Activated naive CD8-positive, alpha-beta T cell treated with anti-CD3 and anti-CD28 coated beads for 36 hours (primary cell): ENCODE results near the gene PRCP. TPM values are rescaled to one million over a fixed set of nuclear protein-coding genes. Genes with fewer than 3 reads are reported as not detected.

Experiments
- DNase-seq: peaks from one replicate; pipeline ENCODE4 v3.0.0; 2021
- H3K27ac Mint-ChIP-seq: one replicate; pipeline ENCODE4 v1.8.0; 2022; ENCODE audit warnings: mild to moderate bottlenecking, moderate library complexity, mixed read lengths
- H3K27me3 Mint-ChIP-seq: one replicate; pipeline ENCODE4 v1.8.0; 2022; ENCODE audit warnings: mild to moderate bottlenecking, mixed read lengths
- H3K36me3 Mint-ChIP-seq: one replicate; pipeline ENCODE4 v1.8.0; 2021; ENCODE audit warnings: mild to moderate bottlenecking, mixed read lengths
- H3K4me1 Mint-ChIP-seq: one replicate; pipeline ENCODE4 v1.8.0; 2021; ENCODE audit warnings: mixed read lengths
- H3K4me3 Mint-ChIP-seq: one replicate; pipeline ENCODE4 v1.8.0; 2022; ENCODE audit warnings: mild to moderate bottlenecking, moderate library complexity, mixed read lengths
- H3K9me3 Mint-ChIP-seq: one replicate; pipeline ENCODE4 v1.8.0; 2022; ENCODE audit warnings: mixed read lengths
- total RNA-seq, 2 experiments: library from RNA; stranded (reverse); gene quantifications; one replicate each; pipeline ENCODE4 v1.2.3, GENCODE V29; 2021

PRCP gene
- total RNA-seq, 2 experiments from 2014 or later: 30.3 to 30.8 TPM

DNA sequence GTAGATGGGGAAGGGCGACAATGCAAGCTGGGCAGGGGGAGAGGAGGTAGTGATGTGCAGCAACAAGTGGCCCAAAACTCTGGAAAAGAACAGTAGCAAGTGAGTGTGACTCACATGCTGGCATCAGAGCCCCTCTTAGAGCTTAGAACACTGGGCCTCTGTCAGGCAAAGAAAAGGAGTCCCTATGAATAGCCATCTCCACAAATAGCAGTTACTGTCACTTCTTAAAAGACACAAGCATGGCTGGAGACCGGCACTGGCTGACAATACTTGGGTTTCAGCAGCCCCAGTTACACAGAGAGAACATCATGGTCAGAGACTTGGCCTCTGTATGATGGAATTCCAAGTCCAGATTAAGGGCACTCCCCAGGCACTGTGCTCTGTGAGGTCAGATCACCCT lies 58.2 kb downstream of the PRCP start:
- DNase-seq: no peak
- H3K27ac Mint-ChIP-seq: no peak overlapping the region
- H3K9me3 Mint-ChIP-seq: no peaks in the 10 kb centered on the region
- no peaks in the 10 kb centered on the region for H3K4me1 Mint-ChIP-seq
- H3K36me3 Mint-ChIP-seq: peaks cover 4% of the 10 kb centered on the region
- H3K27me3 Mint-ChIP-seq: no peaks in the 10 kb centered on the region
- no peak overlapping the region for H3K4me3 Mint-ChIP-seq

DNA sequence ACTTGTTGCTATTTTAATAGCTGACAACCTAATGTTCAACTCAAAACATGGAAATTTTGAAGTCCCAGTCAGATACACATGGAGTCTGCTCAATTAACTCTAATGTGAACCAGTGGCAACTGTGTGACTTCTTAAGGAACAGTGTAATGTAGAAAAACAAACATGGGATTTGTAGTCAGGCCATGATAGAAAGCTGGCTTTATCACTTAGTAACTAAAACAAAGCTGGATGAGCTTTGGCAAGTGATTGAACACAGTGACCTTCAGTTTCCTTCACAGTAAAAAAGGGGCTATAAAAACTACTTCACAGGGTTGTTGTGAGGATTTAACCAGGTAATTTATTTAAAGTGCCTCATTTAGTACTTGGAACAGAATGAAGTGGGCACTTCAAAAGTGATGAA lies 62.6 kb downstream of the PRCP start:
- peaks cover 25% of the 10 kb centered on the region for H3K36me3 Mint-ChIP-seq

DNA sequence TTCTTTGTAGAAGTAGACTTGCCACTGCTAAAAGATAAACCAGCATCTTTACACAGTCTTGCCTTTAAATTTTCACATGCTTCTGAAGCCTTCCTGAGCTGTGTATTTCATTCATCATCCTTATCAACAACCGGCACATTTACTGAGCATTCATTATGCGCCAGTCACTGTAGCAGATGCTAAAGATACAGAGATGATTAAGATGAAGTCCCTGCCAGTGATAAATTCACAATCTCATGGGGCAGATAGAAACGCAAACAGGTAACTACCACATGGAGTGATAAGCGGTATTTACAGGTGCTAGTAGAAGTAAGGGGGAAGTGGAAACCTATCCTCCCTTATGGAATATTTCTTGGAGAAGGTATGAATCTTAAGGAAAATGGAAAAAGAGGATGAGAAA lies 67.2 kb downstream of the PRCP start:
- Mint-ChIP-seq H3K27me3 (no peaks in the 10 kb centered on the region), H3K4me3 (no peak overlapping the region), H3K27ac (no peak overlapping the region), H3K9me3 (no peaks in the 10 kb centered on the region), H3K4me1 (no peaks in the 10 kb centered on the region), H3K36me3 (peaks cover 27% of the 10 kb centered on the region)
- DNase-seq: no peak

More for the DNA sequence above, 62.6 kb downstream of the PRCP start:
- Mint-ChIP-seq H3K27ac (no peak overlapping the region), H3K4me3 (no peak overlapping the region), H3K4me1 (no peaks in the 10 kb centered on the region), H3K9me3 (no peaks in the 10 kb centered on the region), H3K27me3 (no peaks in the 10 kb centered on the region)
- no peak for DNase-seq

DNA sequence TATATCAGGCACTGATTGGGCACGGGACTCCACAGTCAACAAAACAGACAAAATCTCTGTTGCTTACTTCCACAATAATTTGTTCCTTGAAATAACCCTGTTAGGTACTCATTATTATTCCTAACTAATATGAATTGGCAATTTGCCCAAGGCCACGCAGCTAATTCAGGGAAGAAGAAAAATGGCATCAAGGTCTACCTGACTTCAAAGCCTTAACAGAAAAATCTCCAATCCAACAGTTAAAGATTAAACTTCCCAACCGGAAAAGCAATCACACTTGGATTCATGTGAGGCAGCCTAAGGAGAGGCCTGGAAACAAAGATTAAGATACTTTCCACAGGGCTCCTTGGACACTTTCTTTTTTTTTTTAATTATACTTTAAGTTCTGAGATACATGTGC lies 68.9 kb downstream of the PRCP start:
- peaks cover 27% of the 10 kb centered on the region for H3K36me3 Mint-ChIP-seq
- H3K9me3 Mint-ChIP-seq: no peaks in the 10 kb centered on the region
- no peak for DNase-seq

DNA sequence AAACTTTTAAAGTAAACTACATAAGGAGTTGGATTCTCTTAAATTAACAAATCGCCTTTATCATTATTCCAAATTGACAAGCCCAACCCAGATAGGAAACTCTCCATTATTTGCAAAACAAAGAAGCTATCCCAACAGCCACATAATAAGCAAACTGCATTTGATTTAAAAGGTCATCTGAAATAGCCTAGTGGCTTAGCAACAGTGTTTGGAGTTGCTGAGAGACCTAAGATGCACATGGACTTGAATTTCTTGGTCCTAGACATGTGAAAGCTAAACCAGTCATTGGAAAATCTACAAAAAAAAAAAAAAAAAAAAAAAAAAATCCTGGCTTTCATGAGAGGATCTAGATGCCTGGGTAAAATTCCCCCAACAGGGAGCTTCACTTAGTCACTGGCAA lies 69.5 kb downstream of the PRCP start:
- H3K36me3 Mint-ChIP-seq: peaks cover 23% of the 10 kb centered on the region
- no peaks in the 10 kb centered on the region for H3K4me1 Mint-ChIP-seq
- no peak for DNase-seq
- no peak overlapping the region for H3K4me3 Mint-ChIP-seq
- H3K27ac Mint-ChIP-seq: no peak overlapping the region
- no peaks in the 10 kb centered on the region for H3K27me3 Mint-ChIP-seq
- no peaks in the 10 kb centered on the region for H3K9me3 Mint-ChIP-seq

More for the DNA sequence above, 68.9 kb downstream of the PRCP start:
- Mint-ChIP-seq H3K27ac (no peak overlapping the region), H3K27me3 (no peaks in the 10 kb centered on the region), H3K4me1 (no peaks in the 10 kb centered on the region), H3K4me3 (no peak overlapping the region)

DNA sequence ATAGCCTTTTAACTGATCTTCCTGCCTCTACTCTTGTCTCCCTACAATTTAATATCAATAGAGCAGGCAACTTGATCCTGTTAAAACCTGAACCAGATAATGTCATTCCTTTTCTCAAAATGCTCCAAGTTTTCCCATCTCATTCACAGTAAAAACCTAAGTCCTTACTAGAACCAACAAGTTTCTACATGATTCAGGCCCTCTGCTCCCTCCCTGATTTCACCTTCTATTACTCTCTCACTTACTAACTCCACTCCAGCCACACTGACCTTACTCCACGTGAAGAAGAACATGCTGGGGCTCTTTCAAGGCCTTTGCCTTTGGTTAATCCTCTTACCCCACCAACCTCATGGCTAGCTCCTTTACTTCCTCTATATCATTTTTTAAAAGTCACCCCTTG lies 71.1 kb downstream of the PRCP start:
- no peak overlapping the region for H3K4me3 Mint-ChIP-seq
- H3K27me3 Mint-ChIP-seq: no peaks in the 10 kb centered on the region
- H3K27ac Mint-ChIP-seq: no peak overlapping the region
- no peaks in the 10 kb centered on the region for H3K9me3 Mint-ChIP-seq
- peaks cover 15% of the 10 kb centered on the region for H3K36me3 Mint-ChIP-seq
- no peak for DNase-seq
- no peaks in the 10 kb centered on the region for H3K4me1 Mint-ChIP-seq

DNA sequence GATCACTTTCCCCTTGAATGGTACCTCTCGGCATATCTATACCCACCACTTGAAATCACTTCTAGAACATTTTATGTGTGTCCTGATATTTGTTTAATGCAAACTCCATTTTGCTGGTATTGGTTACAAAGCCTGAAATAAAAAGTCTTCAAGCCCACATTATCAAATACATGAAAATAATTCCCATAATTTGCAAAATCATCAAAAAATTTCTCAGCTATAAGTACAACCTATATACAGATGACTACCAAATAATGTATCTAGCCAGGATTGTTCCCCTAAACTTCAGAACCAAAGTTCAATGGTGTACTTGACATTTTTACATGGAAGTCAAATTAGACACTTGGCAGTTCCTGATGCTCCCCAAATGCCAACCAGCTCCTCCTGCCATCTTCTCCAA lies 71.8 kb downstream of the PRCP start:
- DNase-seq: no peak
- Mint-ChIP-seq H3K27me3 (no peaks in the 10 kb centered on the region), H3K9me3 (no peaks in the 10 kb centered on the region), H3K4me3 (no peak overlapping the region), H3K4me1 (no peaks in the 10 kb centered on the region), H3K27ac (no peak overlapping the region), H3K36me3 (peaks cover 14% of the 10 kb centered on the region)

DNA sequence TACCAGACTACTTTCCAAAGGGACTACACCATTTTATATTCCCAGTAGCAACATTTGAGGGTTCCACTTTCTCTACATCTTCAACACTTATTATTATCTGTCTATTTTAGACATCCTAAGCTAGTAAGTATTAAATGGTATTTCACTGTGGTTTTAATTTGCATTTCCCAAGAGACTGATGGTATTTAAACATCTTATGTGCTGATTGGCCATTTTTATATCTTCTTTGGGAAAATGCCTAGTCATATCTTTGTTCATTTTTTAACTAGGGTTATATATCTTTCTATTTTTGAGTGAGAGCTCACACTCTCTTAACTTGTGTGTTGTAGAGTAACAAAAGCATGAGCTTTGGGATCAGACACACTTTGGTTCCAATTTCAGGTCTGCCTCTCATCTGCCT lies 73.7 kb downstream of the PRCP start:
- Mint-ChIP-seq H3K36me3 (peaks cover 4% of the 10 kb centered on the region), H3K27ac (no peak overlapping the region), H3K4me1 (no peaks in the 10 kb centered on the region), H3K27me3 (no peaks in the 10 kb centered on the region), H3K9me3 (no peaks in the 10 kb centered on the region), H3K4me3 (no peak overlapping the region)
- DNase-seq: no peak

DNA sequence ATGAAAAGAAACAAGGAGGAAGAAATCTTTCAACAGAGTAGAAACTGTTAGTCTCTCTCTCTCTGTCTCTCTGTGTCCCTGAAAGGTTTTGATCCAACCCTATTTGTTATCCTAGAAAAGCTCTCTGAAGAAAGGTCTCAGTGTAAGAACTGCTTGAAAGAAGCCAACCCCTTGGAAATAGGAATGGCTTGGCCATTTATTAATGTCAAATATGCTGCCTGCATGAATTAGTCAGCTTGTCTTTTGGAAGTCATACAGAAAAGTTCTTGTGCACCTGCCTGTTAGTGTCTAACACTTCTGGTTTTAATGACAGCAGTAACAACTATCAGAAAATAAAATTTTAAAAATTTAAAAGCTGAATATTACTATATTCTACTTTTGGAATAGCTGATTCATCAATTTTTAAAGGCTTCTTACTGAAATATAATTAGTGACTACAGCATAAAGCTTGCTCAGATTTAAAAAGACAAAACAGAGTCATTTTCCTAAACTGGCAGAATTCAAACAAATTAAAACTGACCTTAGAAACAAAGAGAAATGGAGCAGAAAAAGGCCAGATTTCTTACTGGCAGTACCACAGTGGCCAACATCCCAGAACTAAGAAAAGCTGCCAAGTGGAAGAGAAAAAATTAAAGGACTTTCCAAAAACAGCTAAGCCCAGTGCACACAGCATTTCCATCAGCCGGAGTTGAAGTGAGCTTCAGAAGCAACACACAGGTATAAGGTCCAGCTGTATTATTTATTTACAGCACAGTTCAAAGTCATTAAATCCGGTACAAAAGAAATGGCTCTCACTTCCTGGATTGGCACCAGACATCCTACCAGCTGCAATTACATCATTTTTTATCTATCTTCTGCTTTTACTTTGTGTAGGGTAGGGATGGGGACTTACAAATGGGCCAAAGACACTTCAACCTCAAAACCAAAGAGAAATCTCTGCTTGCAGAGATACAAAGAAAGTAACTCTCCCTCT lies 76.3 kb downstream of the PRCP start:
- Mint-ChIP-seq H3K36me3 (peaks cover 4% of the 10 kb centered on the region), H3K9me3 (no peaks in the 10 kb centered on the region), H3K4me3 (no peak overlapping the region), H3K4me1 (no peaks in the 10 kb centered on the region), H3K27ac (no peak overlapping the region), H3K27me3 (no peaks in the 10 kb centered on the region)
- DNase-seq: no peak

DNA sequence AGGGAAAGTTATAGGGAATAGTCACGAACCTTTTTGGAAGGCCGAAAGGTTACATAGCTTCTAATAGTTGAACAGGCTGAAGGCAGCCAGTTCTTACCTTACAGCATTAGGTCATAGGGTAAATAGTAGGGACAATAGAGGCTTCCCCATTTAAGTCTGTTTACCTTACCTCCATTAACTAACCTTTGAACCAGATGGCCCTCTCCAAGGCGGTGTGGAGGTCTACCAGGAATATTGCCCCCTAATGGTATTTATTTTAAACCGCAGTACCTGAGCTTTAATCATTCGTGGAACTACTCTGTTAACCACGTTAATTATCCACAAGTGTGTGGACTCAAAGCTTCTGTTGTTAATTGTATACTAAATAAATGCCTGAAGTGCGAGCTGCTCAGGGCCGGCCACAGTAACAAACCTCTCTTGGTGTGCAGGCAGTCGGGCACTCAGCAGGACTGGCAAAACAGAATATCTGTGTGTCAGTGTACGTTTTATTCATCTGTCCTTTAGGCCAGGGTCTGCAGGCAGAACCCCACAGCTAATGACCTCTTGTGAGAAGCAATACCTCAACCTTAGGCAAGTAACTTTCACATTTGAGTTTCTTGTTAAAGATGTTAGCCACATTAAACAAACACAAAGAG lies 81.7 kb downstream of the PRCP start:
- Mint-ChIP-seq H3K36me3 (no peaks in the 10 kb centered on the region), H3K27ac (no peak overlapping the region), H3K9me3 (no peaks in the 10 kb centered on the region), H3K4me1 (no peaks in the 10 kb centered on the region), H3K4me3 (no peak overlapping the region), H3K27me3 (peaks cover 5% of the 10 kb centered on the region)
- DNase-seq: no peak

DNA sequence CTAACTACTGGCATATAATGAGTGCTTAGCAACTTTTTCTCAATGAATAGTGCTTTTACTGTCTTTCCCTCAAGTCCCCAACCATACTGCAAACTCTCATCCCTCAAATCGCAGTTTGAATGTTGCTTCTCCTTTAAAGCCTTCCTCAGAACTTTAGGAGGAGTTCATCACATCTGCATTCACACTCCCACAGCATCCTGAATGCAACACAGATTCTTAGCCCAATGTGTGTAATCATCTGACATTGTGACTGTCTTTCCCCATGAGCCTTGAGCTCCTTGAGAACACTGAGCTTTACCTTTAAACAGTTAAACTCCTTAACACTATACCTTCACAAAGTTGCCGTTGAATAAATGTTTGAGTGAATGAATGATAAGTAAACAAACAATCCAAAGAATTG lies 84.8 kb downstream of the PRCP start:
- DNase-seq: no peak
- H3K36me3 Mint-ChIP-seq: no peaks in the 10 kb centered on the region
- no peak overlapping the region for H3K27ac Mint-ChIP-seq
- H3K27me3 Mint-ChIP-seq: peaks cover 5% of the 10 kb centered on the region
- H3K9me3 Mint-ChIP-seq: no peaks in the 10 kb centered on the region
- no peak overlapping the region for H3K4me3 Mint-ChIP-seq
- H3K4me1 Mint-ChIP-seq: no peaks in the 10 kb centered on the region

DNA sequence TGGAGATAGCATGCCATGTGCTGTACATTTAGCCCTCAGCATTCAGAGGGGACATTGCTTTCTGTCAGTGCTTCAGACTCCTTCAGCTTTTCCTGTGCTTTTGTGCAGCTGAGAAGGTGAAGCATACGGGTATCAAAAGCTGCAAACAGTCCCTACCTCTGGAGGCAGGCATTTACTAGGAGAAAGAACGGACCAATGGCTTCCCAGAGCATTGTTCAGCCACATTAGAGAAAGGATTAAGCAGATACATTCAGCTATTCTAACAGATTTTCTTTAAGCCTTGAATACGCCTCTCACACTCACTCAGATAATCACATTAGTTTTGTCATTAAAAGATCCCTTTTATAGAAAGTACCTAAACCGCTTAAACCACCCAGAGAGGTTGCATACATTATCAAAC lies 85.9 kb downstream of the PRCP start:
- no peak for DNase-seq
- Mint-ChIP-seq H3K4me1 (no peaks in the 10 kb centered on the region), H3K36me3 (no peaks in the 10 kb centered on the region), H3K27ac (no peak overlapping the region), H3K9me3 (no peaks in the 10 kb centered on the region), H3K27me3 (peaks cover 11% of the 10 kb centered on the region), H3K4me3 (no peak overlapping the region)

DNA sequence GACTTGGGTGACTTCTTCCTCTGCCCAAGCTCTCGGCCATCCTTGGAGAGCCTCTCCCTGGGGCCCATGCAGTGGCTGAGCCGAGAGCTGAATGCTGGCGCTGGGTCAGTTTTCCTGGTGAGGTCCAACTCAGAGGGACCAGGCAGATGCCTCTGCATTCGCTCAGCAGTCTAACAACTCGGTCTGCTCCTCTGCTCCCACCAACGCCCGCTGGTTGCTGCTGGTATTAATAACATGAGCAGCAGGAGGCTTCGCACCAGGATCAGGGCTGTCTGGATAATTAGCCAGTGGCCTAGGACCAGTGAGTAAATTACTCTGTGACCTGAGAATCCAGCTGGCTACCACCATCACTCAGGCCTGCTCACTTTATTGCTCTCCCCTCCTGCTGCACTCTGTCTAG lies 88.9 kb downstream of the PRCP start:
- no peak for DNase-seq
- Mint-ChIP-seq H3K27me3 (peaks cover 23% of the 10 kb centered on the region), H3K4me1 (no peaks in the 10 kb centered on the region), H3K4me3 (no peak overlapping the region), H3K27ac (no peak overlapping the region), H3K9me3 (no peaks in the 10 kb centered on the region), H3K36me3 (no peaks in the 10 kb centered on the region)

DNA sequence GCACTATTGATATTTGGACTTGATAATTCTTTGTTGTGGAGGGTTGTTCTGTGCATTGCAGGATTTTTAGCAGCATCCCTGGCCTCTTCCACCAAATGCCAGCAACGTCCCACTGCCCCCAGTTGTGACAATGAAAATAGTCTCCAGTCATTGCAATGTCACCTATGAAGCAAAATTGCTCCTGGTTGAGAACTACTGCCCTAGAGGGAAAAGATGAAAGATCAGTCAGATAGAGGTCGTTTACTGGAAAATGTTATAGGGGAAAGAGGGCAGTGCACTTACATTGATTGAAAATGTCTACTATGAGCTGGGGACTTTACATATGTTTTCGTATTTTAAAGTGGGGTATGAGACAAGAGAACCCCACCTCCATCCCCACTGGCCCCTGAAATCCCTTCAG lies 89.5 kb downstream of the PRCP start:
- no peaks in the 10 kb centered on the region for H3K9me3 Mint-ChIP-seq
- H3K36me3 Mint-ChIP-seq: no peaks in the 10 kb centered on the region
- no peaks in the 10 kb centered on the region for H3K4me1 Mint-ChIP-seq
- DNase-seq: no peak
- H3K27ac Mint-ChIP-seq: no peak overlapping the region
- H3K4me3 Mint-ChIP-seq: no peak overlapping the region
- H3K27me3 Mint-ChIP-seq: peaks cover 29% of the 10 kb centered on the region

DNA sequence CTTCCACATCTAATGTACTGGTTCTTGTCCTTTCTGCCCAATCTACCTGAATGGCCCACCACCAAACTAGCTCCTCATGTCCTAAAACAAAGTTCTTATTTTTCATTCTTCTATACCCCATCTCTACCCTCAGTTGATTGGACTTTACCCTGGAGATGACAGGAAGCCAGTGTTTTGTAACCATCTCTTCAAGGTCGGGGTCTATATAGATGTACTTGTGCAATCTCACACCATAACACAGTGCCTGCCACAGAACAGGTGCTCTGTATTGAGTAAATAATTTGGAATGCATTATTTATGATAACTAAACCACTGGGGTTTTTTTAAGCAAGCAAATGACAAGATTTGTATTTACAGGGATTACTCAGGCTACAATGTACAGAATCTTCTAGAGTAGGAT lies 89.9 kb downstream of the PRCP start:
- Mint-ChIP-seq H3K4me1 (no peaks in the 10 kb centered on the region), H3K27me3 (peaks cover 32% of the 10 kb centered on the region), H3K27ac (no peak overlapping the region), H3K36me3 (no peaks in the 10 kb centered on the region), H3K4me3 (no peak overlapping the region), H3K9me3 (no peaks in the 10 kb centered on the region)
- no peak for DNase-seq

DNA sequence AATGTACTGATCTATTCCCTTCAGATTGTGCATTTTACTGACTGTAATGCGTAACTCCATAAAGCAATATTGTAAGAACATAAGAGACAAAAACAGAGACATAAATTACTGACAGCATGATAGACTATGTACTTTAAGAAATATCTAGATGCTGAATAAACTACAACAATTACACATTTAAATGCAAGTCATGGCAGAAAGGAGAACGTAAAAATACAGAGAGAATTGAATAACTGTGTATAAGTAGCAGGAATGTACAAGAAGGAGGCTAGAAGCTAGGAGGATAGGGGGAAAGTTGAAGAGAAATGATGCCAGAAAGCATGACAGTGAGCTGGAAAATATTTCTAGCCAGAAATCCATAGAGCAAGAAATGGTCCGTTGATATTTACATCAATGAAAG lies 92.6 kb downstream of the PRCP start:
- no peak overlapping the region for H3K27ac Mint-ChIP-seq
- no peaks in the 10 kb centered on the region for H3K36me3 Mint-ChIP-seq

More for the DNA sequence above, 92.6 kb downstream of the PRCP start:
- DNase-seq: no peak
- Mint-ChIP-seq H3K4me1 (no peaks in the 10 kb centered on the region), H3K27me3 (peaks cover 34% of the 10 kb centered on the region), H3K9me3 (no peaks in the 10 kb centered on the region), H3K4me3 (no peak overlapping the region)
